ENCODE results near the gene PRSS12. TPM values are rescaled to one million over a fixed set of nuclear protein-coding genes. Genes with fewer than 3 reads are reported as not detected.
"Not testable (repeated sequence)": the region's sequence is repeated elsewhere in the genome, so short reads cannot be mapped to it uniquely, and the experiment has no call there.

PRSS12 gene
- total and polyA plus RNA-seq, 2 experiments from 2014 or later: 0.42 to 0.48 TPM

- Histone ChIP-seq H3K27ac (no peak overlapping the region), H3K4me1 (ENCODE audit: low read depth) (no peaks in the 10 kb centered on the region), H3K4me3 (no peak overlapping the region), H3K9me3 (ENCODE audit: low read depth) (no peaks in the 10 kb centered on the region), H3K27me3 (no peaks in the 10 kb centered on the region), H3K36me3 (no peaks in the 10 kb centered on the region)
- DNase-seq (ENCODE audit: low read depth in 1 of 2, low spot score in 1 of 2): no peak
- TF ChIP-seq CTCF (IDR thresholded peaks at IDR 0.05; ENCODE audit: low read depth, low read length): no peak
Measured at GRCh38 chr4:118277243-118277642, 75.6 kb downstream of the PRSS12 start.

GRCh38 chr4:118276580-118276979 lies 76.2 kb downstream of the PRSS12 start:
- TF ChIP-seq CTCF (IDR thresholded peaks at IDR 0.05; ENCODE audit: low read depth, low read length): no peak

GRCh38 chr4:118273642-118274041 lies 79.2 kb downstream of the PRSS12 start:
- Histone ChIP-seq H3K4me1 (ENCODE audit: low read depth) (no peaks in the 10 kb centered on the region), H3K36me3 (no peaks in the 10 kb centered on the region), H3K9me3 (ENCODE audit: low read depth) (no peaks in the 10 kb centered on the region), H3K27ac (no peak overlapping the region), H3K27me3 (peaks cover 5% of the 10 kb centered on the region), H3K4me3 (no peak overlapping the region)
- no peak for DNase-seq (ENCODE audit: low read depth in 1 of 2, low spot score in 1 of 2)
- no peak for TF ChIP-seq CTCF (IDR thresholded peaks at IDR 0.05; ENCODE audit: low read depth, low read length)

More at GRCh38 chr4:118276580-118276979, 76.2 kb downstream of the PRSS12 start:
- Histone ChIP-seq H3K4me3 (no peak overlapping the region), H3K4me1 (ENCODE audit: low read depth) (no peaks in the 10 kb centered on the region), H3K27me3 (peaks cover 3% of the 10 kb centered on the region), H3K9me3 (ENCODE audit: low read depth) (no peaks in the 10 kb centered on the region), H3K27ac (no peak overlapping the region), H3K36me3 (no peaks in the 10 kb centered on the region)
- no peak for DNase-seq (ENCODE audit: low read depth in 1 of 2, low spot score in 1 of 2)

GRCh38 chr4:118271788-118272187 lies 81.0 kb downstream of the PRSS12 start:
- Histone ChIP-seq H3K4me3 (no peak overlapping the region), H3K27me3 (peaks cover 5% of the 10 kb centered on the region), H3K27ac (no peak overlapping the region), H3K36me3 (no peaks in the 10 kb centered on the region), H3K4me1 (ENCODE audit: low read depth) (no peaks in the 10 kb centered on the region), H3K9me3 (ENCODE audit: low read depth) (no peaks in the 10 kb centered on the region)
- TF ChIP-seq CTCF (IDR thresholded peaks at IDR 0.05; ENCODE audit: low read depth, low read length): no peak
- no peak for DNase-seq (ENCODE audit: low read depth in 1 of 2, low spot score in 1 of 2)

- H3K27me3 ChIP-seq: peaks cover 5% of the 10 kb centered on the region
- DNase-seq (ENCODE audit: low read depth in 1 of 2, low spot score in 1 of 2): peak; percentile 62 to 72
- no peak overlapping the region for H3K4me3 ChIP-seq
- peak; percentile 49 for TF ChIP-seq CTCF (IDR thresholded peaks at IDR 0.05; ENCODE audit: low read depth, low read length)
- H3K36me3 ChIP-seq: no peaks in the 10 kb centered on the region
- H3K27ac ChIP-seq: no peak overlapping the region
- no peaks in the 10 kb centered on the region for H3K4me1 ChIP-seq (ENCODE audit: low read depth)
- H3K9me3 ChIP-seq (ENCODE audit: low read depth): no peaks in the 10 kb centered on the region
Measured at GRCh38 chr4:118270492-118270891, 82.3 kb downstream of the PRSS12 start.

- no peaks in the 10 kb centered on the region for H3K9me3 ChIP-seq (ENCODE audit: low read depth)
- no peak overlapping the region for H3K4me3 ChIP-seq
- H3K4me1 ChIP-seq (ENCODE audit: low read depth): no peaks in the 10 kb centered on the region
- no peak for DNase-seq (ENCODE audit: low read depth in 1 of 2, low spot score in 1 of 2)
- no peaks in the 10 kb centered on the region for H3K36me3 ChIP-seq
- H3K27me3 ChIP-seq: peaks cover 5% of the 10 kb centered on the region
- H3K27ac ChIP-seq: no peak overlapping the region
- no peak for TF ChIP-seq CTCF (IDR thresholded peaks at IDR 0.05; ENCODE audit: low read depth, low read length)
Measured at GRCh38 chr4:118268780-118269179, 84.0 kb downstream of the PRSS12 start.

GRCh38 chr4:118266145-118266496 lies 86.7 kb downstream of the PRSS12 start:
- H3K36me3 ChIP-seq; DNase-seq (ENCODE audit: low read depth in 1 of 2, low spot score in 1 of 2); H3K27me3 ChIP-seq; H3K27ac ChIP-seq; H3K9me3 ChIP-seq (ENCODE audit: low read depth); H3K4me3 ChIP-seq; H3K4me1 ChIP-seq (ENCODE audit: low read depth): not testable (repeated sequence)

Measured in cardiac muscle cell (in vitro differentiated cells and primary cell).